ENCODE data around the gene PIK3R3.

Gene PIK3R3

DNA sequence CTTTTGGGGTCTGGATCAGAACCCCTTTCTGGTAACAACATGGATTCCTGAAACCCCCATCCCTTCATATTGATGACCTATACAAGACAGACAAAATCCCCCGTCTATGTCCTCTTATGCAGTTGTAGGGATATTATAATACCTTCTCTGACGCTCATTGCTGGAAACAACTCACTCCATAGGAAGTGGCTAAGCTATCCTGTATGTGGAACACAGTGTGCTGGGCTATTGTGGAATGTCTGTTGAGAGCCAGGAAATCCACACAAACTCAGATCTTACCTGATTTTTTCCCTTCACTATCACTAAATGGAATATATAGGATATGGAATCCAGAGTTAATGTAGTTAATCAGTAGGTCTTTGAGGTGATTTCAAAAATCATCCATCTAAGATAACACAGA lies 17.7 kb upstream of the PIK3R3 start:
- H3K9ac ChIP-seq (ENCODE audit: insufficient read length), result no peak overlapping the region
- H3K27ac ChIP-seq, result no peak overlapping the region
- DNase-seq (ENCODE audit: low read depth, low spot score), result no peak
- TF ChIP-seq EZH2 (IDR thresholded peaks at IDR 0.05) (no peak), POLR2AphosphoS5 (IDR thresholded peaks at IDR 0.05; ENCODE audit: borderline replicate concordance, low read depth, low read length) (no peak), FOXP2 (optimal IDR thresholded peaks at IDR 0.05; ENCODE audit: control extremely low read depth, extremely low read length, insufficient read depth) (no peak)
- H3K9me3 ChIP-seq (ENCODE audit: low read depth, low read length), result no peaks in the 10 kb centered on the region
- H3K4me3 ChIP-seq, result no peak overlapping the region
- H3K36me3 ChIP-seq (ENCODE audit: insufficient read depth, low read length), result no peaks in the 10 kb centered on the region

DNA sequence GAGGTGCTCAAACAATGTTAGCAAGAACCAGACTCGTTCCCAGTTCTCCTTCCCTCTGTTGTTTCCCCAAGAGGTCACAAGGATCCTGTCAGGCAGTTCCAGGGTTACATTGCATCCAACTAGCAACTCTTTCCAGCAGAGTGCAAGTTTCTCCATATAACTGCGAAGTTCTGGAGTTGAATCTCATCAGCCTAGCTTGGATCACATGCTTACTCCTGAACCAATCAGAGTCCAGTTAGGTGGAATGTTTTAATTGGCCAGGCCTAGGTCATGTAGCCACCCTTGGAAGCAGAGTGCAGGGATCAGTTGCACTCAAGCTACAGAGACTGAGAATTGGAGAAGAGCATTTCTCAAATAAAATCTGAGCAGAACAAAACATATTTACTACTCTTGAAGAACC lies 15.9 kb upstream of the PIK3R3 start:
- no peak for DNase-seq (ENCODE audit: low read depth, low spot score)
- Histone ChIP-seq H3K4me3 (no peak overlapping the region), H3K9ac (ENCODE audit: insufficient read length) (no peak overlapping the region), H3K36me3 (ENCODE audit: insufficient read depth, low read length) (no peaks in the 10 kb centered on the region), H3K27ac (no peak overlapping the region), H3K9me3 (ENCODE audit: low read depth, low read length) (no peaks in the 10 kb centered on the region)
- TF ChIP-seq FOXP2 (optimal IDR thresholded peaks at IDR 0.05; ENCODE audit: control extremely low read depth, extremely low read length, insufficient read depth), result no peak
- no peak for TF ChIP-seq POLR2AphosphoS5 (IDR thresholded peaks at IDR 0.05; ENCODE audit: borderline replicate concordance, low read depth, low read length)
- TF ChIP-seq EZH2 (IDR thresholded peaks at IDR 0.05), result no peak

DNA sequence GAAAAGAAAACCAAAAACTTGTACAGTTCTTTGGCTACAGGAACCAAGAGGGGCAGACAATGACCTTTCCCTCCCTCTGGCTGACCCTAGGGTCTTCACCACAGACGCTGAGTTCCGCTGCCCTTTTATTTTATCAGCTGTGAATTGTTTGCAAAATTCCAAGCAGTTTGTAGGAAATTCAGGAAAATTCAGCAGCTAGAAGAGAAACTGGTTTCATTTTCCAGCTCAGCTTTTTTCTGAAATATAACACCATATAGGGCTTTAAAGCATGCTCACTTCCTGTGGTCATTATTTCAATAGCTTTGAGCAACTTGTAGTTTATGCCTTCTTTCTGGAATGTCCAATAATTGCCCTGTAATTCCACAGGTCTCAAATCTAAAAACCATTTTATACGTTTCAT lies 5.5 kb upstream of the PIK3R3 start:
- H3K4me3 ChIP-seq, result no peak overlapping the region
- no peak overlapping the region for H3K27ac ChIP-seq
- no peaks in the 10 kb centered on the region for H3K9me3 ChIP-seq (ENCODE audit: low read depth, low read length)
- H3K9ac ChIP-seq (ENCODE audit: insufficient read length), result no peak overlapping the region
- DNase-seq (ENCODE audit: low read depth, low spot score), result no peak
- TF ChIP-seq FOXP2 (optimal IDR thresholded peaks at IDR 0.05; ENCODE audit: control extremely low read depth, extremely low read length, insufficient read depth) (no peak), EZH2 (IDR thresholded peaks at IDR 0.05) (no peak), POLR2AphosphoS5 (IDR thresholded peaks at IDR 0.05; ENCODE audit: borderline replicate concordance, low read depth, low read length) (no peak)
- no peaks in the 10 kb centered on the region for H3K36me3 ChIP-seq (ENCODE audit: insufficient read depth, low read length)

DNA sequence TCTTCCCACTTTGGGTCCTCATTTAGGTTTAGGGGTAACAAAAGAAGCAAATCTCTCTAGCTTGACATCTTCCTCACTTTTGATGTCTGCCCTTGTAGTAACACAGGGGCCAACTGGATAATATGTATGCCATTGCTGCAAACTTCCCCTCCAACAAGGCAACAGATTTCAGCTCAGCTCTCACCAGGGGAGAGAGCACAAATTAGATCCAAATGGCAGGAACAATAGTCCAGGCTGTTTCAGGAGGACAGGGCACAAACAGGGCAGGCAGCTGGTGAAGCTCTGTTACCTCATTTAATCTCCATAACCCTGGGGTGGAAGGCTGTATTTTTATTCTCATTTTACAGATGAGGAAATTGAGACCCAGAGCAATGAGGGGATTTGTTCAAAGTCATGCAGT lies 4.3 kb upstream of the PIK3R3 start:
- Histone ChIP-seq H3K9me3 (ENCODE audit: low read depth, low read length) (no peaks in the 10 kb centered on the region), H3K9ac (ENCODE audit: insufficient read length) (no peak overlapping the region), H3K27ac (no peak overlapping the region), H3K36me3 (ENCODE audit: insufficient read depth, low read length) (no peaks in the 10 kb centered on the region), H3K4me3 (no peak overlapping the region)
- DNase-seq (ENCODE audit: low read depth, low spot score), result no peak
- TF ChIP-seq FOXP2 (optimal IDR thresholded peaks at IDR 0.05; ENCODE audit: control extremely low read depth, extremely low read length, insufficient read depth), result no peak
- no peak for TF ChIP-seq POLR2AphosphoS5 (IDR thresholded peaks at IDR 0.05; ENCODE audit: borderline replicate concordance, low read depth, low read length)
- no peak for TF ChIP-seq EZH2 (IDR thresholded peaks at IDR 0.05)

DNA sequence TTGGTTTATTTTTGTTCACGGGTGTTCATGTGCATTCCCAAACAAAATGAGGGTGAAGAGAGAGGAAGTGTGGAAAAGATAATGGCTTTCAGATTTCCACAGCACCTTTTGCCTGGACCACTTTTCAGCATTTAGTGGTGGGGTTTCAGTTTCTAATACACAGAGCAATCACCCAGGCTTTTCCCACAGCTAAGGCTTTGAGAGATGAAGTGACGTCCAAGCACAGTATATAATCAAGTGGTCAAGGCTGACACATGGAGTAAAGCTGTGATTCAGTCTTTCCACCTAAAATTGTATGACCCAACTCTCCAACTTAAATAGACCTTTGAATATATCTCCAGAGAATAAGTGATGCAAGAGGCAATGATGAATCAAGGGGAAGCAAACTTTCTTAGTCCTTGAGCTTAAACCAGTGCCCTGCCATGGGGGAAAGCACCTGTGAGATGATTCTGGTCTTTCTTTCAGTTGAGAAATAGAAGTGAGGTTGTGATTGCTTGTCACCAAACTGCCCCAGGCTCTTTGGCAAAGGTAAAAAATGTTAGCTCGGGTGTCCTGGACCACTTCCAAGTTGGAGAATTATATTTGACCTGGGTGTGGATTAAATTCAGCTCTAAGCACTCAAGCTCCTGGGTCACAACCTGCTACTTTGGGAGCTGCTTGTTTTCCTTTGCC lies 2.4 kb upstream of the PIK3R3 start:
- DNase-seq (ENCODE audit: low read depth, low spot score), result no peak
- TF ChIP-seq EZH2 (IDR thresholded peaks at IDR 0.05) (no peak), POLR2AphosphoS5 (IDR thresholded peaks at IDR 0.05; ENCODE audit: borderline replicate concordance, low read depth, low read length) (no peak), FOXP2 (optimal IDR thresholded peaks at IDR 0.05; ENCODE audit: control extremely low read depth, extremely low read length, insufficient read depth) (no peak)
- Histone ChIP-seq H3K36me3 (ENCODE audit: insufficient read depth, low read length) (no peaks in the 10 kb centered on the region), H3K9ac (ENCODE audit: insufficient read length) (no peak overlapping the region), H3K9me3 (ENCODE audit: low read depth, low read length) (no peaks in the 10 kb centered on the region), H3K27ac (peak overlapping the region; percentile 88), H3K4me3 (no peak overlapping the region)

DNA sequence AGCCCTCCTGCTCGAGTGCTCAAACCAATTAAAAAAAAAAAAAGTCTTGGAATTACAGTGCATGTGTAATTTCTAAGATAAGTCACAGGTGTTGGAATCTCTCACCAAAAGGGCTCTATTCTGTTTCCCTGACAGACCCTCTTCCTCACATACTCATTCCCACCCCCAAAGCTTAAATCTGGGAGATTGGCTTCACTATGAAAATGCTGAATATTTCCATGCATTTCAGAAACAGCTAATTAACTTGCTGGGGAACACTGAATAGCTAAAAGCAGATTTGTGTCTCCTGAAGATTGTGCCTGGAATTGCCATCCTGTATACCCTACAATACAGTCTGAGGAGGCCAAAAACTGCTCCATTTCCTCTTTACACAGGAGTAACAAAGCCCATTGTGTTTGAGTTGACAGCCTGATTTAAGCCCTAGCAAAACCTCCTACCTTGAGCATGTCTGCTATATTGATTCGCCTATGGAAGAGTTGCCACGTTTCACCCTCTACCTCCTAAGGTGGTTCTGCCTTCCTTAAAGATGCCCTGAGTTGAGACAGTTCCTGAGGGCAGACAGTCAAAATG lies 1.4 kb upstream of the PIK3R3 start:
- H3K4me3 ChIP-seq, result peak overlapping the region; percentile 96
- no peak for TF ChIP-seq EZH2 (IDR thresholded peaks at IDR 0.05)
- H3K27ac ChIP-seq, result peak overlapping the region; percentile 88

DNA sequence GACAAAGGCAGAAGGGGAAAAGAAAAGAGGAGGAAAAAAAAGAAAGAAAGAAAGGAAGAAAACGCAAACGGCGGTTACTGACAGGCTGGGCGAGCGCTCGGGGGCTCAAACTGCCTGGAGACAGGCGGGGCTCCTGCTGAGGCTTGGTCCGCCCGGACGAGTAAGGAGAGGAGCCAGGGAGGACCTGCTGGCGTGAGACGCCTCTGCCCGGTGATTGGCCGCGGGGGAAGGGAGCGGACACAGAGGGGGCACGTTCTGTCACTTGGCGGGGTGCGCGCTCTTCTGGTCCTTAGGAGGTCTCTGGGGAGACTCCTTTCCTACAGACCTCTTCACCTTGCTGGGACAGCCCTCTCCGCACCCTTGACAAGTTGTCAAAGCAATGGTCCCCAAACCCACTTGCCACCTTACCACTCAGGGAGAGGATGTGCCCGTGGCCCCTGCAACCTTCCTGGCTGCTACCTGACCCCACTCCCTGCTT lies 791 bp upstream of the PIK3R3 start:
- Histone ChIP-seq H3K27ac (peak overlapping the region; percentile 88), H3K9me3 (ENCODE audit: low read depth, low read length) (no peaks in the 10 kb centered on the region), H3K4me3 (peak overlapping the region; percentile 96), H3K9ac (ENCODE audit: insufficient read length) (peak overlapping the region; percentile 78), H3K36me3 (ENCODE audit: insufficient read depth, low read length) (no peaks in the 10 kb centered on the region)
- TF ChIP-seq POLR2AphosphoS5 (IDR thresholded peaks at IDR 0.05; ENCODE audit: borderline replicate concordance, low read depth, low read length), result peak; percentile 67; the same call in 1 of the 2 replicates
- no peak for TF ChIP-seq FOXP2 (optimal IDR thresholded peaks at IDR 0.05; ENCODE audit: control extremely low read depth, extremely low read length, insufficient read depth)
- no peak for DNase-seq (ENCODE audit: low read depth, low spot score)

More for the DNA sequence above, 1.4 kb upstream of the PIK3R3 start:
- no peak for DNase-seq (ENCODE audit: low read depth, low spot score)
- Histone ChIP-seq H3K9ac (ENCODE audit: insufficient read length) (peak overlapping the region; percentile 78), H3K9me3 (ENCODE audit: low read depth, low read length) (no peaks in the 10 kb centered on the region), H3K36me3 (ENCODE audit: insufficient read depth, low read length) (no peaks in the 10 kb centered on the region)

DNA sequence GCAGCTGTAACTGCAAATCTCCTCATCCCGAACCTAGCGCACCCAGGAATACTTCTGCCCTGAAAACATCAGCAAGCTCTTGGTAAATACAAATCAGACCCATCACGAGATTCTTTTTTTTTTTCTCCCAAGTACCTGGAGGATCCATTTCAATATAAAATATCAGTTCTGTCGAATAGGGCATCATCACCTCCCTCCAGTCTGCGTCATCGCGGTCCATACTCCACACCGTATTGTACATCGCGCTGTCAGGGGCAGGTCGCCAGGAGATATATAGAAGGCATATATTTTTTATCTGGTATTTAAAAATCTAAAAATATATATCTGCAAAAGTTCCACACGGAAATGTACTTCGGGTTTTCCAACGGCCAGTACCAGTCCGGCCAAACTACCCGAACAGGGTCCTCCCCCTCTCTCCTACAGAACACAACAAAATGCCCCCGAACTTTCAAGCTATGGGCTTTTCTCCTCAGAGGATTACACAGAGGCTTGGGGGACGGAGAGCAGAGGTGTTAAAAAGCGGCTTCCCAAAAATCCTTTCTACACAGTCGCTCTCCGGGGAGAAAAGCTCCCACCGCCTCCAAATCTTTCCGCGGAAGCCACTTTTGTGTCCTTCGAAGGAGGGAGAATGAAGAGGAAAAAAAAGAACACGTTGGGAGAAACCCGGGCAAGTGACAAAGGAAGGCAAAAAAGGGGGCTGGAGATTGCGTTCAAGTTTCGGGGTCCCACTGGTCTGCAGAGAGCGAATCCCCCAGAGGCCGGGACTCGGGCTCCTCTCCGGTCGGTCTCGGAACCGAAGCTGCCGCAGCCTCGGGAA lies 509 bp downstream of the PIK3R3 start:
- DNase-seq (ENCODE audit: low read depth, low spot score), result no peak
- TF ChIP-seq POLR2AphosphoS5 (IDR thresholded peaks at IDR 0.05; ENCODE audit: borderline replicate concordance, low read depth, low read length) (no peak), FOXP2 (optimal IDR thresholded peaks at IDR 0.05; ENCODE audit: control extremely low read depth, extremely low read length, insufficient read depth) (no peak), EZH2 (IDR thresholded peaks at IDR 0.05) (no peak)
- Histone ChIP-seq H3K9me3 (ENCODE audit: low read depth, low read length) (no peaks in the 10 kb centered on the region), H3K4me3 (peak overlapping the region; percentile 96), H3K9ac (ENCODE audit: insufficient read length) (peak overlapping the region; percentile 94), H3K36me3 (ENCODE audit: insufficient read depth, low read length) (no peaks in the 10 kb centered on the region), H3K27ac (peak overlapping the region; percentile 98)

All from SK-N-MC (cell line).